IPS-18a (cell line): ENCODE results near the gene DCAF15.
A peak's percentile ranks its signal among the peaks of the same experiment; 100 is the strongest.
"Not testable (repeated sequence)": the region's sequence is repeated elsewhere in the genome, so short reads cannot be mapped to it uniquely, and the experiment has no call there.

ENCODE experiments used
- H3K27ac ChIP-seq: one replicate; pipeline ENCODE4 v1.5.1; 2013; ENCODE audit warnings: low read length
- H3K27me3 ChIP-seq: one replicate; pipeline ENCODE4 v1.6.1; 2013; ENCODE audit warnings: mild to moderate bottlenecking, low read length; ENCODE audit not compliant: control insufficient read depth, insufficient read depth
- H3K36me3 ChIP-seq: one replicate; pipeline ENCODE4 v1.6.1; 2013; ENCODE audit warnings: low read depth, low read length; ENCODE audit not compliant: control insufficient read depth
- H3K4me1 ChIP-seq: one replicate; pipeline ENCODE4 v1.6.1; 2013; ENCODE audit warnings: low read depth, low read length; ENCODE audit not compliant: control insufficient read depth
- H3K4me3 ChIP-seq: one replicate; pipeline ENCODE4 v1.5.1; 2013; ENCODE audit warnings: low read length
- H3K9ac ChIP-seq: one replicate; pipeline ENCODE4 v1.6.1; 2013; ENCODE audit warnings: mild to moderate bottlenecking, low read length, moderate library complexity
- H3K9me3 ChIP-seq: one replicate; pipeline ENCODE4 v1.6.1; 2013; ENCODE audit warnings: low read depth, low read length; ENCODE audit not compliant: control insufficient read depth

DCAF15 gene

DNA sequence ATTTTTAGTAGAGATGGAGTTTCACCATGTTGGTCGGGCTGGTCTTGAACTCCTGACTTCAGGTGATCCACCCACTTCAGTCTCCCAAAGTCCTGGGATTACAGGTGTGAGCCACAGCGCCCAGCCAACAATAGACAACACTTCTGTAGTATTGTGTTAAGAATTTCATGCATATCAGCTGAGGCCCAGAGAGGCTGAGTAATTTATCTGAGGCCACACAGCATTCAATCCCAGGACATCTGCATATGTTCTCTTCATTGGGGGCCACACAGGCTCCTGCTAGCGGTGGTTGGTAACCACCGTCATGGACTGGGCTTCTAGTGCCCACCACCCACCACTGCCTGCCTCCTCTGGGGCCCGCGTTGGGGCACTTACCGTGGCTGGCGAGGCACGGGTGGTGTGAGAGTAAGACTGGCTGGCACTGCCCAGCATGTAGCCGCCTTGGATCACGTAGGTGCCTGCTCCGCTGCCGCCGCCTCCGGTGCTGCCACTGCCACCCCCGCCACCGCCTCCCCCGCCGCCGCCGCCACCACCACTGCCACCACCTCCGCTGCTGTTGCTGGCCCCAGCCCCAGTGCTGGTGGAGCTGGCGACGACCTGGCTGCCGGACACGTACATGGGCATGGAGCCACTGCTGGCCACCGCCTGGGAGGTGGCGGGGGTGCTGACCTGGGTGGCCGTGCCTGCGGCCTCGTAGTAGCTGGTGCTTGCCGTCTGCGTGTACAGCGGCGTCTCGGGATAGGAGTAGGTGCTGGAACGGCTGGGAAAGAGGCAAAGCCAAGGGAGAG lies 20.3 kb downstream of the DCAF15 start:
- Histone ChIP-seq H3K9ac (no peak overlapping the region), H3K4me1 (no peaks in the 10 kb centered on the region), H3K36me3 (peaks cover 12% of the 10 kb centered on the region), H3K9me3 (no peaks in the 10 kb centered on the region), H3K27me3 (no peaks in the 10 kb centered on the region), H3K4me3 (no peak overlapping the region), H3K27ac (no peak overlapping the region)

DNA sequence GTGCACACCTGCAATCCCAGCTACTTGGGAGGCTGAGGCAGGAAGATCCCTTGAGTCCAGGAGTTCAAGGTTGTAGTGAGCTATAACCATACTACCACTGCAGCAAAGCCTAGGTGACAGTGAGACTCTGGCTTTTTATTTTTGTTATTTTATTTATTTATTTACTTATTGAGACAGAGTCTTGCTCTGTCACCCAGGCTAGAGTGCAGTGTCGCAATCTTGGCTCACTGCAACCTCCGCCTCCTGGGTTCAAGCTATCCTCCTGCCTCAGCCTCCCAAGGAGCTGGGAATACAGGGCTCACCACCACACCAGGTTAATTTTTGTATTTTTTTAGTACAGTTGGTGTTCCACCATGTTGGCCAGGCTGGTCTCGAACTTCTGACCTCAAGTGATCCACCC lies 21.2 kb downstream of the DCAF15 start:
- not testable (repeated sequence) for H3K27ac ChIP-seq, H3K4me1 ChIP-seq, H3K4me3 ChIP-seq, H3K9me3 ChIP-seq, H3K9ac ChIP-seq, H3K27me3 ChIP-seq
- peaks cover 12% of the 10 kb centered on the region for H3K36me3 ChIP-seq

DNA sequence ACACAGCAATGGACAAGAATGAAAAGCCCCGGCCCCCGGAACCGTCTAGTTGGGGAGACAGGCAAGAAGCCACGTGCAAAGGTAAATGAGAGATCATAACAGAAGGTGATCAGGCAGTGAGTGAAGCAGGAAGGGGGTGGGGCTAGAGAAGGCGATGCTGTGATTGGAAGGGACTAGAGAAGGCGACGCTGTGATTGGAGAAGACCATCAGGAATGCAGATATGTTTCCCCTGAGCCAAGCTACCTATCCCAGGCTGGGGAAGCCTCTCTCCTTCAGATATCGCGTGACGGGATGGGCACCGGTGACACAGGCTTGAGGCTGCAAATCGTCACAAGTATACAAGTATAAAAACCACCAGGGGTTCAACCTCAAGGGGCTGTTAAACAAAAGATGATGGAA lies 21.8 kb downstream of the DCAF15 start:
- Histone ChIP-seq H3K9ac (peak overlapping the region; percentile 21), H3K27me3 (no peaks in the 10 kb centered on the region), H3K4me1 (peaks cover 3% of the 10 kb centered on the region), H3K36me3 (peaks cover 12% of the 10 kb centered on the region), H3K9me3 (no peaks in the 10 kb centered on the region), H3K27ac (no peak overlapping the region), H3K4me3 (no peak overlapping the region)

DNA sequence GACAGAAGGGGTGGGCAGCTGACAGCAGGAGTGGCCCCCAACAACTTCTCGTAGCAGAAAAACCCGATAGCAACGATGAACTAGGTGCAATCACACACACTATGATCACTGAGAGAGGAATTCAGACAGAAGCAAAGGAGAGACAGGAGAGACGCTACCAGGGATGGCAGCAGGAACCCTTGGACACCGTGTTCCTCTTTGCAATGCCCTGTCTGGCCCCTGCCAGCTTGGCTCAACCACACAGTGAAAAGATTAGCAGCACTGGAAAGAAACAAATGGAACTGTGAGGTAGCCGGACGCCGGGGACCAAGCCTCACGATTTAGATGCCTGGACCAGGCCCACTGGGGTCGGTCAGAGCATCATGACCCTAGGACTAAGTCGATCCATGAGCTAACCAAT lies 23.6 kb downstream of the DCAF15 start:
- Histone ChIP-seq H3K4me1 (peaks cover 3% of the 10 kb centered on the region), H3K9me3 (no peaks in the 10 kb centered on the region), H3K36me3 (peaks cover 4% of the 10 kb centered on the region), H3K27me3 (no peaks in the 10 kb centered on the region), H3K4me3 (no peak overlapping the region), H3K27ac (no peak overlapping the region), H3K9ac (no peak overlapping the region)

DNA sequence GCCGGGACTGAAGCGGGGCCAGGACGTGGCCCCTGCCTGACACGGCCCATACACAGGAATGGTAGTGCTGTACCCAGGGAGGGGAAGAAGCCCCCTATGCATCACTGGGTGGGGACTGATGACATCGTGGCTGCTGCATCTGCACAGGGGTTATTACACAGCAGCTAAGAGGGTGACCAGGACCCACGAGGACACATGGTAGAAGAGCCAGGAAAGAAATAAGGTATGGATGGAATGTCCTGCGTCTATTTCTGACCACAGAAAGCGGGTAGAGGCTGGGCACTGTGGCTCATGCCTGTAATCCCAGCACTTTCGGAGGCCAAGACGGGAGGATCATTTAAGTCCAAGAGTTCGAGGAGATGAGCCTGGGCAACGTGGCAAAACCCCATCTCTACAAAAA lies 24.1 kb downstream of the DCAF15 start:
- no peak overlapping the region for H3K27ac ChIP-seq
- H3K4me3 ChIP-seq, result no peak overlapping the region
- H3K9ac ChIP-seq, result no peak overlapping the region
- H3K27me3 ChIP-seq, result no peaks in the 10 kb centered on the region
- H3K9me3 ChIP-seq, result no peaks in the 10 kb centered on the region
- H3K4me1 ChIP-seq, result peaks cover 3% of the 10 kb centered on the region
- H3K36me3 ChIP-seq, result peaks cover 4% of the 10 kb centered on the region

DNA sequence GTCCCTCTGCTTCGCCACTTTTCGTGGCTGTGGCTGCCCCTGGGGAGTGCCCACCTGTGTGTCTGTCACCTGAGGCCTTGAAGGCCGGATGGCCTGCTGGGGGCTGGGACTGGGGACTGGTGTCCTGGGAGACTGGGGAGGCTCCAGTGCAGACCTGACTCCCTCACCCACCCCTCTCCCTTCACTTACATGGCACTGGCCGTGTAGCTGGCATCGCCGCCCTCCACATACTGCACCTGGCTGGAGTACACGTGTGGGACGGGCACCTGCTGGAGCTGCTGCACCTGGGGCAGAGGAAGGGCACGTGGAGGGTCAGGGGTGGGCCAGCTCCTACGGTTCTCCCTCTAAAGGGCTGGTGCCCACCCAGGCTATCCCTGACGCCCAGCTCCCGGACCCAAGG lies 25.5 kb downstream of the DCAF15 start:
- H3K9ac ChIP-seq, result peak overlapping the region; percentile 34
- H3K4me3 ChIP-seq, result no peak overlapping the region
- H3K36me3 ChIP-seq, result peaks cover 4% of the 10 kb centered on the region
- H3K27me3 ChIP-seq, result no peaks in the 10 kb centered on the region
- H3K4me1 ChIP-seq, result peaks cover 3% of the 10 kb centered on the region
- no peak overlapping the region for H3K27ac ChIP-seq
- H3K9me3 ChIP-seq, result no peaks in the 10 kb centered on the region

DNA sequence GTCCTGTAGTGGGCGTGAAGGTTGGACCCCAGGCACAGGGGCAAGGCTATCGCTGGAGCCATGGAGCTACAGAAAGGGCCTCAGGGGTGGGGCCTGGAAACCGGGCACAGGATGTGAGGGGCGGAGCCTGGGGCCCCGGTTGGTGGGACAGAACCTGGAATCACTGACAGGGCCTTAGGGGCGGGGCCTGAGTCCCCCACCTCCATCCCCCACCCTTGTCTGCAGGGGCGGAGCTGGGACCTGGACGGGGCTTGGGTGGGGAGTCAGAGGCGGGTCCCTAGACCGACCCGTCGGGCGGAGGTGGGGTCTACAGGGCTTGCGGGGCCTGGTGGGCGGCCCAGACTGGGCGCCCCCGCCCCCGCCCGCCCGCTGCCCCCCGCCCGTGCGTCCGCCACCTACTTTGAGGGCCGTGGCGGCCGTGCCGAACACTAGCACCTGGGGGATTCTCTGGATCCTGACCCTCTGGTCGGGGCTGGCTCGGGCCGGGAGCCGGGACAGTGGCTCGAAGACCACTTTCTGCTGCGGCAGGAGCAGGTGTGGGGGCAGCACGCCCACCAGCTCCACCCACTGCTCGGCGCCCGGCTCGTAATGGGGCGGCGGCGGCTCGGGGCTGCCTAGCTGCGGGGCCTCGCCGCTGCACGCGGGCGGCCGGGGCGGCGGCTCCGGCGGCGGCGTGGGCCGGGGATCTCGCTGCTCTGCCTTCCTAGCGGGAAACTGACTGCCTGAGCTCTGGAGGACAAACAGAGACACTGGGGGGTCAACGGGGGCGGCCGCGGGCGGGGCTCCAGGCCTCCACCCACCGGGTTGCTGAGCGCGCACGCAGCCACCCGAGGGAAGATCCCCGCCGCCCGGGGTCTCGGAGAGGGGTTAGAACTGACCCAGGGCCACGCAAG lies 26.3 kb downstream of the DCAF15 start:
- H3K4me1 ChIP-seq, result peaks cover 5% of the 10 kb centered on the region
- peak overlapping the region; percentile 61 for H3K9ac ChIP-seq
- H3K36me3 ChIP-seq, result peaks cover 4% of the 10 kb centered on the region
- no peak overlapping the region for H3K27ac ChIP-seq
- H3K27me3 ChIP-seq, result no peaks in the 10 kb centered on the region
- peak overlapping the region; percentile 59 for H3K4me3 ChIP-seq
- no peaks in the 10 kb centered on the region for H3K9me3 ChIP-seq

DNA sequence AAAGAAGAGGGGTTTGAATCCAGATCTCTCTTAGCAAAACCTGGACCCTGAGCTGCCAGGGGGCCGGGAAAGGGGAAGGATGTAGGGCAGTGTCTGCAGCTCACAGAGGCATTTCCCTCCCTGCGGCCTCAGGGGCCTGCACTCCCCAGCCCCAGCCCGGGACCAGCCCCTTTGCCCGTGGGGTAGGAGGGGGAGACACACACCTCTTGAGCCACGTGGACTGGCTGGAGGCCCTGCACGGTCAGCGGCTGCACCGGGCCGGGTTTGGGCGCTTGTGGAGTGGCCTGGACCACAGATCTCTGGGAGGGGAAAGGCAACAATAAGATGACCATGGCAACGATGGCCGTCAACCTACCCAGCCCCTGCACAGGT lies 26.9 kb downstream of the DCAF15 start:
- H3K27me3 ChIP-seq, result no peaks in the 10 kb centered on the region
- H3K36me3 ChIP-seq, result peaks cover 4% of the 10 kb centered on the region
- H3K4me1 ChIP-seq, result peaks cover 8% of the 10 kb centered on the region
- H3K9me3 ChIP-seq, result no peaks in the 10 kb centered on the region
- peak overlapping the region; percentile 61 for H3K9ac ChIP-seq
- H3K27ac ChIP-seq, result no peak overlapping the region
- peak overlapping the region; percentile 59 for H3K4me3 ChIP-seq

DNA sequence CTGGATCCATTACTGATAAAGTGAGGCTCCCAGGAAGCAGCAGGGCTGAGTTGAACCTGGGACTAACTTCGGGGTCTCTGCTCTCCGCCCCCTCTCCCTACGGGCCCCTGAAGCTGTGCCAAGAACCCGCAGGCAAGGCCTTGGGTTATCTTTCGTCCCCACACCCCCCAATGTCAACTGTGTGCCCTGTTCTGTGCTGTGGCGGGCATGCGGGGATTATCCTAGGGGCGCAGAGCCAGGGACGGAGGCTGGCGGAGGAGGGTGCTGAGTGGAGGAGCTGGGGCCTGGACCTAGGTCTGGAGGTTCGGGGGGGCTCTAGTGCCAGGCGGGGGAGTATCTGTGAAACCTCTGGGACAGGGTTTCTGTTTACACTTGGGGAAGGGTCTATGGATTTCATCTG lies 27.4 kb downstream of the DCAF15 start:
- Histone ChIP-seq H3K4me3 (peak overlapping the region; percentile 59), H3K36me3 (peaks cover 4% of the 10 kb centered on the region), H3K9me3 (no peaks in the 10 kb centered on the region), H3K9ac (peak overlapping the region; percentile 61), H3K4me1 (peaks cover 8% of the 10 kb centered on the region), H3K27ac (no peak overlapping the region), H3K27me3 (no peaks in the 10 kb centered on the region)

DNA sequence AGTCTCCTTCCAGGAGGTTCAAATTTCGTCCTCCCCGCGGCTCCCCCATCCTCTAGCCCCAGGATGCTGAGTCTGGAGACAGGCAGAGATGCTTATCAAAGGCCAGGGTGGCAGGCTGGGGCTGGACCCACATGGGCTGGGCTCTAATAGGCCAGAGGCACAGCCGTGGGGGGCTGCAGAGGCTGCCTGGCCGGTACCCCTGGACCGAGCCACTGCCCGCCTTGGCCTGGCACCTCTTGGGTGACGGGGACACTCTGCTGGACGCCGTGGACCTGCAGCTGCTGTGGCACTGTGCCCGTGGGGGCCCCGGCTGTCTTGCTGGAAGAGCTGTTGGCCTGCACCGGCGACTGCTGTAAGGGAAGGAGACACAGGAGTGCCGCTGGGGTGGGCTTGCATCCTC lies 28.0 kb downstream of the DCAF15 start:
- H3K9me3 ChIP-seq, result no peaks in the 10 kb centered on the region
- no peak overlapping the region for H3K27ac ChIP-seq
- no peak overlapping the region for H3K4me3 ChIP-seq
- H3K36me3 ChIP-seq, result peaks cover 3% of the 10 kb centered on the region
- no peak overlapping the region for H3K9ac ChIP-seq
- peaks cover 8% of the 10 kb centered on the region for H3K4me1 ChIP-seq
- H3K27me3 ChIP-seq, result no peaks in the 10 kb centered on the region

DNA sequence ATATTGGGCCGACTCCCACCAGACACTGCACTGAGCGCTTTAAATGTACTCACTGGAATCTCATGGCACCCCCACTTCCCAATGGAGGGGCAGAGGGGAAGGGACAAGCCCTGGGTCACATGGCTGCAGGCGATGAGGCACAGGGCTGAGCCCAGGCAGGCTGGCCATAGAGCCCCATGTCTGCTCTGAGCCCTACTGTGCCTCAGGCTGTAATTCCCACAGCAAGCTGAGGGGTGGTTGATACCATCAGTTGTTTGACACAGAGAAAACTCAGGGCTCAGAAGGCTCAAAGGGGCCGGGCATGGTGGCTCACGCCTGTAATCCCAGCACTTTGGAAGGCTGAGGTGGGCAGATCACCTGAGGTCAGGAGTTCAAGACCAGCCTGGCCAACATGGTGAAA lies 28.7 kb downstream of the DCAF15 start:
- Histone ChIP-seq H3K9ac (no peak overlapping the region), H3K27ac (no peak overlapping the region), H3K9me3 (no peaks in the 10 kb centered on the region)

More for the DNA sequence above, 28.7 kb downstream of the DCAF15 start:
- Histone ChIP-seq H3K36me3 (no peaks in the 10 kb centered on the region), H3K4me1 (peaks cover 15% of the 10 kb centered on the region), H3K4me3 (no peak overlapping the region), H3K27me3 (no peaks in the 10 kb centered on the region)
